Esophagus muscularis mucosa (tissue), 3 donors: ENCODE results near the gene PANK3.

Source experiments
- CTCF ChIP-seq, 3 experiments: fragments of 200-600 bp in 2 of 3; fragments of 450-650 bp in 1 of 3; sonication (generic) in 2 of 3; IDR thresholded peaks; one replicate each; pipeline ENCODE4 v1.5.1; 2017 to 2019; ENCODE audit warnings: antibody characterized with exemption in 3 of 3, mild to moderate bottlenecking in 2 of 3, moderate library complexity in 1 of 3
- POLR2A ChIP-seq: fragments of 450-650 bp; IDR thresholded peaks from one replicate; pipeline ENCODE4 v1.6.1; 2017; ENCODE audit warnings: antibody characterized with exemption, moderate library complexity, mild to moderate bottlenecking, low read depth

GRCh38 chr5:168591302-168592013 is 12.3 kb upstream of the PANK3 start:
- no peak for TF ChIP-seq CTCF (IDR thresholded peaks at IDR 0.05)
- no peak for TF ChIP-seq POLR2A
